ENCODE results near the gene MRPL14.

DNA sequence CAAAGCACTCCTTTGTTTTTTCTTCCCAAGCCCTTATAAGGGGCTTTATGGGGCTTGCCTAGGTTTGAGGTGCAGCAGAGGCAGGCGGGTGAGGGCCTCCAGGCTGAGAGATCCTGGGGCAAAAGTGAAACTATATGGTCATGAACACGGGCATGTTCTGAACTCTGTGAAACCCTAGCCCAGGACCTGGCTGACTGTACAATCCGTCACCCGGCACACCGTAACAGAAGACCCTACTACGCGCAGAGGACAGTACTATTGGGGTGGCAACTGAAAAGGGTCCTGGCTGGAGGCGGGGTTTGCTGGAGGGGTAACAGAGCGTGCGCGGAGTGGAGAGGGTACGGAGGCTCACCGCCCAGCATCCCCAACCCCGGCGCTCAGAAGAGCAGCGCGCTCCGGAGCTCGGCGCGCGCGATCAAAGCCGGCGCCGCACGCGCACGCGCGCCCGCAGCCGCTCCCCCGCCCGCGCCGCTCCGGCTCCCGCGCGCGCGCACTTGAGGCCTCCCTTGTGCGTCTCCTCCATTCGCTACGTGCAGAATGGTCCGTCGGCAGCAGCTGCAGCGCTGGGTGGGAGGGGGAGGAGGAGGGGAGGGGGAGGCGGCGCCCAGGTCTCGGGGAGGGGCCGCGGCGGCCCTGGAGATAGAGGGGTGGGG lies 54.2 kb downstream of the MRPL14 start:
- TF ChIP-seq, protein P1, sequence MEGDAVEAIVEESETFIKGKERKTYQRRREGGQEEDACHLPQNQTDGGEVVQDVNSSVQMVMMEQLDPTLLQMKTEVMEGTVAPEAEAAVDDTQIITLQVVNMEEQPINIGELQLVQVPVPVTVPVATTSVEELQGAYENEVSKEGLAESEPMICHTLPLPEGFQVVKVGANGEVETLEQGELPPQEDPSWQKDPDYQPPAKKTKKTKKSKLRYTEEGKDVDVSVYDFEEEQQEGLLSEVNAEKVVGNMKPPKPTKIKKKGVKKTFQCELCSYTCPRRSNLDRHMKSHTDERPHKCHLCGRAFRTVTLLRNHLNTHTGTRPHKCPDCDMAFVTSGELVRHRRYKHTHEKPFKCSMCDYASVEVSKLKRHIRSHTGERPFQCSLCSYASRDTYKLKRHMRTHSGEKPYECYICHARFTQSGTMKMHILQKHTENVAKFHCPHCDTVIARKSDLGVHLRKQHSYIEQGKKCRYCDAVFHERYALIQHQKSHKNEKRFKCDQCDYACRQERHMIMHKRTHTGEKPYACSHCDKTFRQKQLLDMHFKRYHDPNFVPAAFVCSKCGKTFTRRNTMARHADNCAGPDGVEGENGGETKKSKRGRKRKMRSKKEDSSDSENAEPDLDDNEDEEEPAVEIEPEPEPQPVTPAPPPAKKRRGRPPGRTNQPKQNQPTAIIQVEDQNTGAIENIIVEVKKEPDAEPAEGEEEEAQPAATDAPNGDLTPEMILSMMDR (conservative IDR thresholded peaks at IDR 0.05; ENCODE audit: low read depth, low read length) = no peak
- TF ChIP-seq RAD21 (IDR thresholded peaks at IDR 0.05; ENCODE audit: low read length) (no peak; the same call in 1 of the 2 replicates), POLR2A (IDR thresholded peaks at IDR 0.05; ENCODE audit: low read depth, low read length) (no peak), CEBPB (IDR thresholded peaks at IDR 0.05; ENCODE audit: low read depth, low read length) (no peak), NFE2L2 (IDR thresholded peaks at IDR 0.05; ENCODE audit: low read depth, low read length) (no peak), MAZ (IDR thresholded peaks at IDR 0.05; ENCODE audit: borderline replicate concordance, low read depth, low read length) (peak; percentile 94), MXI1 (IDR thresholded peaks at IDR 0.05; ENCODE audit: borderline replicate concordance, low read depth, low read length) (no peak), FOS (IDR thresholded peaks at IDR 0.05; ENCODE audit: low read depth, low read length) (no peak), RCOR1 (IDR thresholded peaks at IDR 0.05; ENCODE audit: insufficient replicate concordance, low read length) (no peak), CHD1 (IDR thresholded peaks at IDR 0.05; ENCODE audit: low read depth, low read length) (no peak), MAFK (IDR thresholded peaks at IDR 0.05; ENCODE audit: low read depth, low read length) (no peak), SMC3 (IDR thresholded peaks at IDR 0.05; ENCODE audit: low read depth, low read length) (0 out of 2 replicates have a peak, but pooled peaks have one; percentile 2)
- TF ChIP-seq, protein P2, sequence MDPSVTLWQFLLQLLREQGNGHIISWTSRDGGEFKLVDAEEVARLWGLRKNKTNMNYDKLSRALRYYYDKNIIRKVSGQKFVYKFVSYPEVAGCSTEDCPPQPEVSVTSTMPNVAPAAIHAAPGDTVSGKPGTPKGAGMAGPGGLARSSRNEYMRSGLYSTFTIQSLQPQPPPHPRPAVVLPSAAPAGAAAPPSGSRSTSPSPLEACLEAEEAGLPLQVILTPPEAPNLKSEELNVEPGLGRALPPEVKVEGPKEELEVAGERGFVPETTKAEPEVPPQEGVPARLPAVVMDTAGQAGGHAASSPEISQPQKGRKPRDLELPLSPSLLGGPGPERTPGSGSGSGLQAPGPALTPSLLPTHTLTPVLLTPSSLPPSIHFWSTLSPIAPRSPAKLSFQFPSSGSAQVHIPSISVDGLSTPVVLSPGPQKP (IDR thresholded peaks at IDR 0.05; ENCODE audit: borderline replicate concordance, low read depth, low read length) = no peak
- TF ChIP-seq, protein P3, sequence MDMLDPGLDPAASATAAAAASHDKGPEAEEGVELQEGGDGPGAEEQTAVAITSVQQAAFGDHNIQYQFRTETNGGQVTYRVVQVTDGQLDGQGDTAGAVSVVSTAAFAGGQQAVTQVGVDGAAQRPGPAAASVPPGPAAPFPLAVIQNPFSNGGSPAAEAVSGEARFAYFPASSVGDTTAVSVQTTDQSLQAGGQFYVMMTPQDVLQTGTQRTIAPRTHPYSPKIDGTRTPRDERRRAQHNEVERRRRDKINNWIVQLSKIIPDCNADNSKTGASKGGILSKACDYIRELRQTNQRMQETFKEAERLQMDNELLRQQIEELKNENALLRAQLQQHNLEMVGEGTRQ (IDR thresholded peaks at IDR 0.05; ENCODE audit: low read depth, low read length) = no peak

All from IMR-90 (cell line).